UCSD-AML1 (cell line): ENCODE data around the gene EFCAB12.

Experiments used
- DNase-seq: peaks from one replicate; lab custom pipeline; 2025; ENCODE audit not compliant: unreplicated experiment; lab: John Stamatoyannopoulos, UW

The EFCAB12 gene

GRCh38 chr3:129428376-129429079, at the start of gene EFCAB12:
TSS of gene EFCAB12 (minus strand) at chr3:129428636. CDS start at chr3:129428488, 148 bp downstream.
- no peak for DNase-seq

GRCh38 chr3:129476586-129476985, 48.1 kb upstream of the EFCAB12 start:
- no peak for DNase-seq

- DNase-seq: no peak
These were observed 47.4 kb upstream of the EFCAB12 start for GRCh38 chr3:129475863-129476262.

- DNase-seq: no peak
These were observed 46.8 kb upstream of the EFCAB12 start for GRCh38 chr3:129474984-129475804.

- no peak for DNase-seq
These were observed 45.3 kb upstream of the EFCAB12 start for GRCh38 chr3:129473769-129474152.

GRCh38 chr3:129473067-129473768, 44.8 kb upstream of the EFCAB12 start:
- DNase-seq: no peak

GRCh38 chr3:129470861-129471260, 42.4 kb upstream of the EFCAB12 start:
- no peak for DNase-seq

- DNase-seq: no peak
These were observed 40.6 kb upstream of the EFCAB12 start for GRCh38 chr3:129469026-129469425.

GRCh38 chr3:129467932-129468331, 39.5 kb upstream of the EFCAB12 start:
- no peak for DNase-seq

GRCh38 chr3:129463716-129464115, 35.3 kb upstream of the EFCAB12 start:
- no peak for DNase-seq

- no peak for DNase-seq
These were observed 34.7 kb upstream of the EFCAB12 start for GRCh38 chr3:129463094-129463493.

GRCh38 chr3:129462361-129462968, 34.0 kb upstream of the EFCAB12 start:
- DNase-seq: no peak

GRCh38 chr3:129461461-129462146, 33.2 kb upstream of the EFCAB12 start:
- DNase-seq: no peak

GRCh38 chr3:129461022-129461421, 32.6 kb upstream of the EFCAB12 start:
- no peak for DNase-seq

GRCh38 chr3:129460572-129460971, 32.1 kb upstream of the EFCAB12 start:
- DNase-seq: no peak

GRCh38 chr3:129460155-129460554, 31.7 kb upstream of the EFCAB12 start:
- DNase-seq: no peak

GRCh38 chr3:129453732-129454131, 25.3 kb upstream of the EFCAB12 start:
- DNase-seq: no peak

- no peak for DNase-seq
These were observed 21.1 kb upstream of the EFCAB12 start for GRCh38 chr3:129449279-129450115.

GRCh38 chr3:129448186-129448895, 19.9 kb upstream of the EFCAB12 start:
- no peak for DNase-seq
